Measurements from ENCODE around the gene TBL3.

Gene TBL3

GRCh38 chr16:1963806-1964505 is 7.9 kb upstream of the TBL3 start:
- CTCF ChIA-PET: interaction anchor here (0.7 to 1.1 kb wide), 2 partner anchors 9 to 100 kb away, joined by 3 read pairs; no protein-coding TSS in a partner anchor
- H3K36me3 ChIP-seq (ENCODE audit: control insufficient read depth in 2 of 2, insufficient read depth in 1 of 2, low read length in 2 of 2): peaks cover 0 to 42% of the 10 kb centered on the region in 2 experiments; a peak in 1 of 3 replicates

More at GRCh38 chr16:1963806-1964505, 7.9 kb upstream of the TBL3 start:
- Histone ChIP-seq H3K9me3 (ENCODE audit: control insufficient read depth, insufficient read depth, low read depth, low read length) (no peaks in the 10 kb centered on the region), H3K4me3 (ENCODE audit: low read depth, low read length) (peak overlapping the region; percentile 94), H3K27ac (ENCODE audit: extremely low read depth, low read depth, low read length) (peak overlapping the region; percentile 100), H3K4me1 (ENCODE audit: control insufficient read depth, insufficient read depth, low read length) (no peaks in the 10 kb centered on the region; the same call in 1 of the 2 replicates)
- TF ChIP-seq, protein P1, sequence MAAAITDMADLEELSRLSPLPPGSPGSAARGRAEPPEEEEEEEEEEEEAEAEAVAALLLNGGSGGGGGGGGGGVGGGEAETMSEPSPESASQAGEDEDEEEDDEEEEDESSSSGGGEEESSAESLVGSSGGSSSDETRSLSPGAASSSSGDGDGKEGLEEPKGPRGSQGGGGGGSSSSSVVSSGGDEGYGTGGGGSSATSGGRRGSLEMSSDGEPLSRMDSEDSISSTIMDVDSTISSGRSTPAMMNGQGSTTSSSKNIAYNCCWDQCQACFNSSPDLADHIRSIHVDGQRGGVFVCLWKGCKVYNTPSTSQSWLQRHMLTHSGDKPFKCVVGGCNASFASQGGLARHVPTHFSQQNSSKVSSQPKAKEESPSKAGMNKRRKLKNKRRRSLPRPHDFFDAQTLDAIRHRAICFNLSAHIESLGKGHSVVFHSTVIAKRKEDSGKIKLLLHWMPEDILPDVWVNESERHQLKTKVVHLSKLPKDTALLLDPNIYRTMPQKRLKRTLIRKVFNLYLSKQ (tag by site-specific recombination; IDR thresholded peaks at IDR 0.05; ENCODE audit: borderline replicate concordance): 0 out of 2 replicates have a peak, but pooled peaks have one; percentile 7
- no peak for TF ChIP-seq ZNF366 (tag by site-specific recombination; conservative IDR thresholded peaks at IDR 0.05)
- TF ChIP-seq ZIC2 (tag by site-specific recombination; IDR thresholded peaks at IDR 0.05): no peak
- TF ChIP-seq YY2 (tag by site-specific recombination; IDR thresholded peaks at IDR 0.05): no peak
- no peak for TF ChIP-seq EGR2 (tag by site-specific recombination; IDR thresholded peaks at IDR 0.05; ENCODE audit: low read depth)
- no peak for TF ChIP-seq ZNF501 (tag by site-specific recombination; IDR thresholded peaks at IDR 0.05)
- TF ChIP-seq FEZF1 (tag by site-specific recombination; IDR thresholded peaks at IDR 0.05): no peak
- peak; percentile 51; the same call in 1 of the 2 replicates for TF ChIP-seq ZNF776 (tag by site-specific recombination; IDR thresholded peaks at IDR 0.05; ENCODE audit: borderline replicate concordance)
- TF ChIP-seq CTCF (tag by site-specific recombination; IDR thresholded peaks at IDR 0.05): peak; percentile 49; the same call in 1 of the 2 replicates
- TF ChIP-seq GLI4 (tag by site-specific recombination; IDR thresholded peaks at IDR 0.05): no peak
- TF ChIP-seq, protein P2, sequence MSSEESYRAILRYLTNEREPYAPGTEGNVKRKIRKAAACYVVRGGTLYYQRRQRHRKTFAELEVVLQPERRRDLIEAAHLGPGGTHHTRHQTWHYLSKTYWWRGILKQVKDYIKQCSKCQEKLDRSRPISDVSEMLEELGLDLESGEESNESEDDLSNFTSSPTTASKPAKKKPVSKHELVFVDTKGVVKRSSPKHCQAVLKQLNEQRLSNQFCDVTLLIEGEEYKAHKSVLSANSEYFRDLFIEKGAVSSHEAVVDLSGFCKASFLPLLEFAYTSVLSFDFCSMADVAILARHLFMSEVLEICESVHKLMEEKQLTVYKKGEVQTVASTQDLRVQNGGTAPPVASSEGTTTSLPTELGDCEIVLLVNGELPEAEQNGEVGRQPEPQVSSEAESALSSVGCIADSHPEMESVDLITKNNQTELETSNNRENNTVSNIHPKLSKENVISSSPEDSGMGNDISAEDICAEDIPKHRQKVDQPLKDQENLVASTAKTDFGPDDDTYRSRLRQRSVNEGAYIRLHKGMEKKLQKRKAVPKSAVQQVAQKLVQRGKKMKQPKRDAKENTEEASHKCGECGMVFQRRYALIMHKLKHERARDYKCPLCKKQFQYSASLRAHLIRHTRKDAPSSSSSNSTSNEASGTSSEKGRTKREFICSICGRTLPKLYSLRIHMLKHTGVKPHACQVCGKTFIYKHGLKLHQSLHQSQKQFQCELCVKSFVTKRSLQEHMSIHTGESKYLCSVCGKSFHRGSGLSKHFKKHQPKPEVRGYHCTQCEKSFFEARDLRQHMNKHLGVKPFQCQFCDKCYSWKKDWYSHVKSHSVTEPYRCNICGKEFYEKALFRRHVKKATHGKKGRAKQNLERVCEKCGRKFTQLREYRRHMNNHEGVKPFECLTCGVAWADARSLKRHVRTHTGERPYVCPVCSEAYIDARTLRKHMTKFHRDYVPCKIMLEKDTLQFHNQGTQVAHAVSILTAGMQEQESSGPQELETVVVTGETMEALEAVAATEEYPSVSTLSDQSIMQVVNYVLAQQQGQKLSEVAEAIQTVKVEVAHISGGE (tag by site-specific recombination; conservative IDR thresholded peaks at IDR 0.05; ENCODE audit: low read depth): no peak; the same call in 1 of the 2 replicates
- TF ChIP-seq ZSCAN16 (tag by site-specific recombination; IDR thresholded peaks at IDR 0.05): no peak
- no peak for TF ChIP-seq ZNF169 (tag by site-specific recombination; IDR thresholded peaks at IDR 0.05)
- 0 out of 2 replicates have a peak, but pooled peaks have one; percentile 7 for TF ChIP-seq ZNF10 (tag by site-specific recombination; IDR thresholded peaks at IDR 0.05)
- TF ChIP-seq ZNF416 (tag by site-specific recombination; IDR thresholded peaks at IDR 0.05): no peak
- TF ChIP-seq ZFP69B (tag by site-specific recombination; IDR thresholded peaks at IDR 0.05): no peak
- no peak for TF ChIP-seq SALL2 (tag by site-specific recombination; IDR thresholded peaks at IDR 0.05; ENCODE audit: borderline replicate concordance)
- TF ChIP-seq, protein P3, sequence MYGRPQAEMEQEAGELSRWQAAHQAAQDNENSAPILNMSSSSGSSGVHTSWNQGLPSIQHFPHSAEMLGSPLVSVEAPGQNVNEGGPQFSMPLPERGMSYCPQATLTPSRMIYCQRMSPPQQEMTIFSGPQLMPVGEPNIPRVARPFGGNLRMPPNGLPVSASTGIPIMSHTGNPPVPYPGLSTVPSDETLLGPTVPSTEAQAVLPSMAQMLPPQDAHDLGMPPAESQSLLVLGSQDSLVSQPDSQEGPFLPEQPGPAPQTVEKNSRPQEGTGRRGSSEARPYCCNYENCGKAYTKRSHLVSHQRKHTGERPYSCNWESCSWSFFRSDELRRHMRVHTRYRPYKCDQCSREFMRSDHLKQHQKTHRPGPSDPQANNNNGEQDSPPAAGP (tag by site-specific recombination; IDR thresholded peaks at IDR 0.05): no peak
- no peak for TF ChIP-seq KLF1 (tag by site-specific recombination; IDR thresholded peaks at IDR 0.05)
- TF ChIP-seq ZNF146 (tag by site-specific recombination; IDR thresholded peaks at IDR 0.05): 0 out of 2 replicates have a peak, but pooled peaks have one; percentile 3
- TF ChIP-seq ZNF518A (tag by site-specific recombination; conservative IDR thresholded peaks at IDR 0.05; ENCODE audit: low read depth): no peak
- POLR2A ChIA-PET: interaction anchor here (0.5 to 2.7 kb wide), 54 partner anchors 8 to 1056 kb away, joined by 3 to 76 read pairs (median 5); partner anchors contain the start of genes E4F1, ECI1, EME2 and FAHD1

Measured in HEK293 (cell line).